NOMO-1 treated with dmso at 0.1 percent for 144 hours (cell line): ENCODE results near the gene PPIL6.

ENCODE experiments used
- DNase-seq: peaks from one replicate; lab custom pipeline; 2025; ENCODE audit not compliant: unreplicated experiment; lab: John Stamatoyannopoulos, UW

Gene PPIL6

GRCh38 chr6:109449795-109450673 lies 9.6 kb upstream of the PPIL6 start:
- DNase-seq = no peak

GRCh38 chr6:109449064-109449794 lies 8.8 kb upstream of the PPIL6 start:
- DNase-seq = no peak

GRCh38 chr6:109448615-109449014 lies 8.2 kb upstream of the PPIL6 start:
- DNase-seq = no peak

- DNase-seq = no peak
These were observed 7.6 kb upstream of the PPIL6 start for GRCh38 chr6:109447878-109448555.

GRCh38 chr6:109447087-109447486 lies 6.7 kb upstream of the PPIL6 start:
- no peak for DNase-seq

- no peak for DNase-seq
These were observed 6.1 kb upstream of the PPIL6 start for GRCh38 chr6:109446541-109446940.

GRCh38 chr6:109446072-109446471 lies 5.6 kb upstream of the PPIL6 start:
- no peak for DNase-seq

GRCh38 chr6:109445382-109445781 lies 5.0 kb upstream of the PPIL6 start:
- DNase-seq = no peak

GRCh38 chr6:109443425-109443950 lies 3.1 kb upstream of the PPIL6 start:
- DNase-seq = no peak

- DNase-seq = no peak
These were observed 2.0 kb upstream of the PPIL6 start for GRCh38 chr6:109442393-109442924.

GRCh38 chr6:109441069-109441816 lies 815 bp upstream of the PPIL6 start:
- peak; percentile 31 for DNase-seq

GRCh38 chr6:109436041-109436440 lies 4.4 kb downstream of the PPIL6 start:
- DNase-seq = no peak

- no peak for DNase-seq
These were observed 6.0 kb downstream of the PPIL6 start for GRCh38 chr6:109434456-109434855.

GRCh38 chr6:109429496-109429895 lies 10.9 kb downstream of the PPIL6 start:
- no peak for DNase-seq

- DNase-seq = no peak
These were observed 11.4 kb downstream of the PPIL6 start for GRCh38 chr6:109428889-109429477.

- no peak for DNase-seq
These were observed 15.5 kb downstream of the PPIL6 start for GRCh38 chr6:109424946-109425345.

- no peak for DNase-seq
These were observed 19.2 kb downstream of the PPIL6 start for GRCh38 chr6:109421184-109421583.

GRCh38 chr6:109420751-109421150 lies 19.7 kb downstream of the PPIL6 start:
- no peak for DNase-seq

- DNase-seq = no peak
These were observed 22.8 kb downstream of the PPIL6 start for GRCh38 chr6:109417646-109418045.

GRCh38 chr6:109411034-109411433 lies 29.4 kb downstream of the PPIL6 start:
- no peak for DNase-seq
